ENCODE results near the gene METTL8. TPM values are rescaled to one million over a fixed set of nuclear protein-coding genes. Genes with fewer than 3 reads are reported as not detected.

Gene METTL8
- 10 to 100 TPM; 17.2 to 45.3 (median 25.7) TPM for total RNA-seq

DNA sequence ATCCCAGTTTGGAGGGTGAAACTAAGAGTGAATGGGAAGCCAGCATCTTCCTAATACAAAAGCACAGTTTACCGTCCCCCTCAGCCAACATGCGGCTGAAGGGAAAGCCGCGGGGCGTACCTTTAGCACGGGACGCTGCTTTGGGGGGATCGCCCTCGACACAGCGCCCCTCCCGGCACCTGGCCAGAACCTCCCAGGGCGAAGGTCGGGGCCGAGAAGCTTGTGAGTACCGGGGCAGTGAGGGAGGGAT lies at the start of gene METTL8:
TSS of gene METTL8 (minus strand) at position 228 of the 250 bp plus-strand sequence. CDS start 41,805 bp downstream, outside the sequence.
- no peak for TF ChIP-seq CTCF (IDR thresholded peaks at IDR 0.05; ENCODE audit: low read depth)

GRCh38 chr2:171482877-171483276 lies 49.1 kb upstream of the METTL8 start:
- TF ChIP-seq CTCF (IDR thresholded peaks at IDR 0.05; ENCODE audit: low read depth): no peak

- TF ChIP-seq CTCF (IDR thresholded peaks at IDR 0.05; ENCODE audit: low read depth): no peak
These were observed 48.5 kb upstream of the METTL8 start for GRCh38 chr2:171482308-171482707.

GRCh38 chr2:171480908-171481307 lies 47.1 kb upstream of the METTL8 start:
- TF ChIP-seq CTCF (IDR thresholded peaks at IDR 0.05; ENCODE audit: low read depth): no peak

- TF ChIP-seq CTCF (IDR thresholded peaks at IDR 0.05; ENCODE audit: low read depth): no peak
These were observed 45.5 kb upstream of the METTL8 start for GRCh38 chr2:171479154-171479814.

GRCh38 chr2:171478345-171478744 lies 44.6 kb upstream of the METTL8 start:
- TF ChIP-seq CTCF (IDR thresholded peaks at IDR 0.05; ENCODE audit: low read depth): no peak

DNA sequence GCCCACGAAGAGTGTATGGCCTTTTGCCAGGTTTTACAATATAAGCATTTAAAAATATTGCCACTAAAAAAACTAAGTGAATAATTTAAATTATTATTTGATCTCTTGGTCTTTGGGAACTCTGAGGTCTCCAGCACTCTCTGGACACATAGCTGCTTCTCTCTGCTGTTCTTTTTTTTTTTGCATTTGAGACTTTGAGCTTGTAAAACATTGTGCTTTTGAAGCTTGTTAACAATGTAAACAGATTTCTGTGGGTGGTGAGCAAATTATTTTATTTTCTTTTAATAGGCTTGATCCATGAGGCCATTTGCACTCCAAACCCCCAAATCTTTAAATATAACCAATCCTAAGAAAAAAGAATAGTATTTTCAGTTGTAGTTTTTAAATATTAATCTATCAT lies 42.2 kb upstream of the METTL8 start:
- TF ChIP-seq CTCF (IDR thresholded peaks at IDR 0.05; ENCODE audit: low read depth): no peak
